MM.1S (cell line): ENCODE results near the gene PAQR5.

Experiments used
- DNase-seq: peaks from one replicate; pipeline ENCODE4 v3.0.0-alpha.2; 2015
- H2AFZ ChIP-seq: fragments of 300-600 bp; sonication (generic); 2 replicates; pipeline ENCODE4 v1.6.0; 2016; ENCODE audit warnings: antibody characterized with exemption, low read length
- H3F3A ChIP-seq: fragments of 300-600 bp; sonication (generic); 2 replicates; pipeline ENCODE4 v1.6.1; 2016; ENCODE audit warnings: mild to moderate bottlenecking, antibody characterized with exemption, low read length, moderate library complexity, mixed read lengths; ENCODE audit not compliant: insufficient read depth
- H3K27ac ChIP-seq: fragments of 300-600 bp; sonication (generic); 2 replicates; pipeline ENCODE4 v1.5.1; 2016; ENCODE audit warnings: mild to moderate bottlenecking, low read length
- H3K27me3 ChIP-seq: fragments of 300-600 bp; sonication (generic); replicated peaks from 2 replicates; pipeline ENCODE4 v1.6.0; 2016; ENCODE audit warnings: low read length; ENCODE audit not compliant: insufficient read depth
- H3K36me3 ChIP-seq: fragments of 300-600 bp; sonication (generic); replicated peaks from 2 replicates; pipeline ENCODE4 v1.6.1; 2016; ENCODE audit warnings: mild to moderate bottlenecking, low read length, mixed read lengths; ENCODE audit not compliant: insufficient read depth
- H3K4me1 ChIP-seq: fragments of 300-600 bp; sonication (generic); 2 replicates; pipeline ENCODE4 v1.6.1; 2016; ENCODE audit warnings: low read length, mixed read lengths
- H3K4me2 ChIP-seq: fragments of 300-600 bp; sonication (generic); 2 replicates; pipeline ENCODE4 v1.6.0; 2016; ENCODE audit warnings: low read depth, low read length
- H3K4me3 ChIP-seq: fragments of 300-600 bp; sonication (generic); 2 replicates; pipeline ENCODE4 v1.5.1; 2016; ENCODE audit warnings: low read length, mixed read lengths
- H3K79me2 ChIP-seq: fragments of 300-600 bp; sonication (generic); 2 replicates; pipeline ENCODE4 v1.6.1; 2016; ENCODE audit warnings: mixed run types, low read length, mixed read lengths
- H3K9ac ChIP-seq: fragments of 300-600 bp; sonication (generic); 2 replicates; pipeline ENCODE4 v1.6.1; 2016; ENCODE audit warnings: low read length, mixed read lengths
- H3K9me2 ChIP-seq: fragments of 300-600 bp; sonication (generic); replicated peaks from 2 replicates; pipeline ENCODE4 v1.6.1; 2016; ENCODE audit warnings: mild to moderate bottlenecking, low read length, mixed read lengths; ENCODE audit not compliant: insufficient read depth
- H3K9me3 ChIP-seq: fragments of 300-600 bp; sonication (generic); replicated peaks from 2 replicates; pipeline ENCODE4 v1.6.1; 2016; ENCODE audit warnings: mild to moderate bottlenecking, low read length, mixed read lengths; ENCODE audit not compliant: insufficient read depth
- H4K20me1 ChIP-seq: fragments of 300-600 bp; sonication (generic); 2 replicates; pipeline ENCODE4 v1.6.1; 2016; ENCODE audit warnings: mild to moderate bottlenecking, low read length, moderate library complexity, mixed read lengths; ENCODE audit not compliant: insufficient read depth
- CTCF ChIP-seq: fragments of 300-600 bp; sonication (generic); IDR thresholded peaks from 2 replicates; pipeline ENCODE4 v1.5.1; 2016; ENCODE audit warnings: antibody characterized with exemption, low read length, mixed read lengths
- EZH2 ChIP-seq: fragments of 300-600 bp; sonication (generic); optimal IDR thresholded peaks from 2 replicates; pipeline ENCODE3; 2017; ENCODE audit warnings: low read depth, mild to moderate bottlenecking, antibody characterized with exemption, low read length, mixed read lengths
- EZH2phosphoT487 ChIP-seq: fragments of 300-600 bp; sonication (generic); IDR thresholded peaks from 2 replicates; pipeline ENCODE4 v1.6.1; 2018; ENCODE audit warnings: antibody characterized with exemption, low read length

The PAQR5 gene

GRCh38 chr15:69319384-69320375, 21.0 kb downstream of the PAQR5 start:
- H3K4me1 ChIP-seq: peaks cover 12% of the 10 kb centered on the region
- TF ChIP-seq EZH2 (no peak), CTCF (no peak), EZH2phosphoT487 (no peak)
- H3K9me2 ChIP-seq: no peaks in the 10 kb centered on the region
- H3K27me3 ChIP-seq: no peaks in the 10 kb centered on the region
- no peaks in the 10 kb centered on the region for H4K20me1 ChIP-seq
- H3K36me3 ChIP-seq: no peaks in the 10 kb centered on the region
- no peak for DNase-seq
- H3K27ac ChIP-seq: no peak overlapping the region
- H3K9me3 ChIP-seq: no peaks in the 10 kb centered on the region
- no peak overlapping the region for H2AFZ ChIP-seq
- H3K9ac ChIP-seq: no peak overlapping the region
- H3K4me2 ChIP-seq: no peak overlapping the region
- H3K4me3 ChIP-seq: no peak overlapping the region
- H3F3A ChIP-seq: peaks cover 8% of the 10 kb centered on the region
- no peaks in the 10 kb centered on the region for H3K79me2 ChIP-seq

GRCh38 chr15:69320977-69321554, 22.4 kb downstream of the PAQR5 start:
- Histone ChIP-seq H3K27ac (peak overlapping the region; percentile 39; the same call in 1 of the 2 replicates), H3K27me3 (no peaks in the 10 kb centered on the region), H2AFZ (no peak overlapping the region), H3K36me3 (no peaks in the 10 kb centered on the region), H3K9ac (no peak overlapping the region), H3K79me2 (no peaks in the 10 kb centered on the region), H3K4me1 (peaks cover 12% of the 10 kb centered on the region), H3K4me3 (no peak overlapping the region), H3F3A (peaks cover 8% of the 10 kb centered on the region), H3K9me2 (no peaks in the 10 kb centered on the region), H3K9me3 (no peaks in the 10 kb centered on the region), H3K4me2 (peak overlapping the region; percentile 29; the same call in 1 of the 2 replicates), H4K20me1 (no peaks in the 10 kb centered on the region)
- peak; percentile 59 for DNase-seq
- no peak for TF ChIP-seq EZH2phosphoT487
- no peak for TF ChIP-seq EZH2
- no peak for TF ChIP-seq CTCF

- H3K4me2 ChIP-seq: no peak overlapping the region
- H3K79me2 ChIP-seq: no peaks in the 10 kb centered on the region
- H3K36me3 ChIP-seq: no peaks in the 10 kb centered on the region
- H3F3A ChIP-seq: peaks cover 8% of the 10 kb centered on the region
- DNase-seq: no peak
- no peaks in the 10 kb centered on the region for H3K9me3 ChIP-seq
- H3K27ac ChIP-seq: no peak overlapping the region
- H3K27me3 ChIP-seq: no peaks in the 10 kb centered on the region
- no peak overlapping the region for H2AFZ ChIP-seq
- H3K4me3 ChIP-seq: no peak overlapping the region
- TF ChIP-seq EZH2phosphoT487: no peak
- no peak for TF ChIP-seq EZH2
- no peak for TF ChIP-seq CTCF
- H3K9ac ChIP-seq: no peak overlapping the region
- H4K20me1 ChIP-seq: no peaks in the 10 kb centered on the region
- peaks cover 12% of the 10 kb centered on the region for H3K4me1 ChIP-seq
- H3K9me2 ChIP-seq: no peaks in the 10 kb centered on the region
These were observed 25.2 kb downstream of the PAQR5 start for GRCh38 chr15:69323893-69324430.
